Stimulated activated naive CD8-positive, alpha-beta T cell treated with anti-CD3 and anti-CD28 coated beads, Interleukin-15, amount 100 ng/mL, for 72 hours (primary cell): ENCODE measurements around the gene C2orf49.
A peak's percentile ranks its signal among the peaks of the same experiment; 100 is the strongest.

Experiments
- ATAC-seq: fragments of 150-1000 bp; cut with Tn5 transposase; 2 replicates; pipeline ENCODE4 v1.10.0; 2021; ENCODE audit warnings: mild to moderate bottlenecking, moderate library complexity
- DNase-seq, 2 donors: peaks; one replicate each; pipeline ENCODE4 v3.0.0; 2021 to 2022
- H3K27ac Mint-ChIP-seq, 2 donors: one replicate each; pipeline ENCODE4 v1.8.0; 2022; ENCODE audit warnings: mild to moderate bottlenecking in 2 of 2, mixed read lengths in 2 of 2, moderate library complexity in 2 of 2
- H3K27me3 Mint-ChIP-seq: one replicate; pipeline ENCODE4 v1.8.0; 2022; ENCODE audit warnings: mixed read lengths
- H3K4me1 Mint-ChIP-seq: one replicate; pipeline ENCODE4 v1.8.0; 2022; ENCODE audit warnings: mild to moderate bottlenecking, mixed read lengths
- H3K4me3 Mint-ChIP-seq, 2 donors: one replicate each; pipeline ENCODE4 v1.8.0; 2022; ENCODE audit warnings: mild to moderate bottlenecking in 2 of 2, mixed read lengths in 2 of 2, moderate library complexity in 1 of 2
- H3K9me3 Mint-ChIP-seq, 2 donors: one replicate each; pipeline ENCODE4 v1.8.0; 2022; ENCODE audit warnings: mixed read lengths in 2 of 2

C2orf49 gene

DNA sequence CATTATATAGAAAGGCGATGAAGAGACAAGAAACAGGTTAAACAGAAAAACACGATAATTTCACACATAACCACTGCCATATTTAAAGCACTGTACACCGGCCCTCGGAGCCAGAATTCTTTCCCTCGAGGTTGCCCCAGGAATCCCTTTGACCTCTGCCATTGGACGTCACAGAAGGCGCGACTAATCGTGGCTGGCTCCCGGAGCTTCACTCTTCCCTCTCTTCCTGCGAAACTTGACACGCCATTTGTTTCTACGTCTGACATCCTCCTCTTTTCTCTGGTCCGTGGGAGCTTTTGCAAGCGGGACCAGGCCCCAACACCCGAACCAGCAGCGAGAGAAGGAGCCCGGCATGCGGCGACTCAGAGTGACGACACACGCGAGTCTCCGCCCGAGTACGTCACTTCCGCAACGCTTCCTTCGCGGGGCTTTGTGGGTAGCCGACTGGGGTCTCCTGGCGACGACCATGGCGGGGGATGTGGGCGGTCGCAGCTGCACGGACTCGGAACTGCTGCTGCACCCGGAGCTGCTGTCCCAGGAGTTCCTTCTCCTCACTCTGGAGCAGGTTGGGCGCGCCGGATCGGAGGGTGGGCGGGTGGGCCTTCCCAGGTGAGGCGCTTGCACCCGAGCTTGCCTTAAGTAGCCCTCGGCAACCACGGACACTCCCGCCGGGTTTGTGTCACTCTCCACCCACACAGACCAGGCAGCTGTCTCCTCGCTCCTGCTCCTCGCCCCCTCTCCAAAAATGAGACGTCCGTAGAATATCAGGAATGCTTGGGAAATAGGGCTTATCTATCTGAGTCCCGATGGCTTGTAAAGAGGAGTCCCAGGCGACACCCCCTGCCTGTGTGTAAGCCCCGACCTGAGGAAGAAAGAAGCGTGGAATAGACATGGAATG lies at the start of gene C2orf49:
C2orf49 (plus strand) TSS at position 419 of the 898 bp plus-strand sequence; CDS start at position 467, 48 bp downstream.
- Mint-ChIP-seq H3K4me3 (peak within 1 kb of the TSS; percentile 98 to 100), H3K27ac (peak within 1 kb of the TSS; percentile 100), H3K4me1 (peaks cover 37% of the 10 kb centered on the region), H3K9me3 (no peaks in the 10 kb centered on the region), H3K27me3 (no peaks in the 10 kb centered on the region)
- peak; percentile 96 for ATAC-seq
- DNase-seq = peak; percentile 88 to 90

DNA sequence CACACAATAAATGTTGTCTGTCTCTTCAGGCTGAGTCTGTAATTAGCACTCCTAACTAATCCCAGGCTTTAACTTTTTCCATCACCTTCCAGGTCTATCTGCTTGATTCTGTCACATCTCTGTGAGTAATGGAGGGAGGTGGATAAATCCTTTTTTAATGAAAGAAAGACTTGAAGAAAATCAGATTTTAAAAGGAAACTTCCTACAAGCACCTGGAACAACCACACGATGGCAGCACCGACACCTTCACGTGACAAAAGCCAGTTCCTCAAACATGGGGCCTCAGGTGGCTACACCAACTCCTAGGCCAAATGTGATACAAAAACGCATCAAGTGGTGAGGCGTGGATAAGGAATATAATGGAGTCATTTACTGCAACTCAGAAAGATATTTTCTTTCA lies 49.6 kb upstream of the C2orf49 start:
- no peaks in the 10 kb centered on the region for H3K27me3 Mint-ChIP-seq
- DNase-seq (peak; percentile 6 to 35), ATAC-seq (no peak)
- H3K9me3 Mint-ChIP-seq = no peaks in the 10 kb centered on the region
- H3K4me1 Mint-ChIP-seq = no peaks in the 10 kb centered on the region
- H3K27ac Mint-ChIP-seq = peak overlapping the region in 1 of 2 donors; percentile 29
- H3K4me3 Mint-ChIP-seq = no peak overlapping the region

DNA sequence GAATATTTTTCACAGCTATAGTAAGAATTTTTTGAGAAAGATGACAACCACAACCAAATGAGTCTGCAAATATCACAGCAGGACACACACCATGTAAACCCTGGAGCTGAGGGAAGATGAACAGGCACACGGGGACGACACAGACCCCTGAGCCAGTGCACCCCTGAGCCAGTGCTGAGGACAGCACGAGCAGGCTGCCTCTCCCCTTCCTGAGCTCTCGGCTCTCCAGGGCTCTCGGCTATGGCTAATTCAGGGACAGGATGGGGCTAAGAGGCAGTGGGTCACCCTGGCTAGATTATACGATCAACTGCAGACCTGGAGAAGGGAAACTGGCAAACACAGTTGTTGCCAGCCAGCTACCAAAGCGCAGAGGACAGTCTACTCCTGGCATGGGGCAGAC lies 49.2 kb upstream of the C2orf49 start:
- H3K27me3 Mint-ChIP-seq = no peaks in the 10 kb centered on the region
- H3K4me1 Mint-ChIP-seq = no peaks in the 10 kb centered on the region
- H3K4me3 Mint-ChIP-seq = no peak overlapping the region
- H3K27ac Mint-ChIP-seq = peak overlapping the region; percentile 15 to 29
- DNase-seq (no peak), ATAC-seq (no peak)
- H3K9me3 Mint-ChIP-seq = no peaks in the 10 kb centered on the region

DNA sequence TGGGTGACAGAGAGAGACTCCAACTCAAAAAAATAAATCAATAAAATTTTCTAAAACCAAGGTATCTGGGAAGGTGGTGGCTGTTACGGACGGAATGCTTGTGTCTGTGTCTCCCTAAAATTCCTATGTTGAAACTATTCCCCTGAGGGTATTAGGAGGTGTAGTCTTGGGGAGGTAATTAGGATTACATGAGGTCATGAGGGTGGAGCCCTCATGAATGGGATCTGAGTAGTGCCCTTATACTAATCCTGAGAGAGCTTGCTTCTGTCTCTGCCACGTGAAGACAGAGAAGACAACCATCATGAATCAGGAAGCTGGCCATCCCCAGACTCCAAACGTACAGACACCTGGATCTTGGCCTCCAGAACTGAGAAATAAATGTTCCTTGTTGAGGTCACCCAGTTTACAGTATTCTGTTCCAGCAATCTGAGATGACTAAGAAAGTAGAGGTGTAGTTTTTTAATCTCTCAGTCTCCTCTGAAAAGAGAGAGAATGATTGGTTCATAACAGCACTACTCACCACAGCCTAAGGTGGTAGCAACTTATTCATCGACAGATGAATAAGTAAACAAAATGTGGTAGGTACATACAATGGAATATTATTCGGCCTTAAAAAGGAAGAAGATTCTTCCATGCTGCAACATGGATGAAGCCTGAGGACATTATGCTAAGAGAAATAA lies 46.2 kb upstream of the C2orf49 start:
- no peak overlapping the region for H3K27ac Mint-ChIP-seq
- no peaks in the 10 kb centered on the region for H3K9me3 Mint-ChIP-seq
- H3K4me1 Mint-ChIP-seq = no peaks in the 10 kb centered on the region
- no peak overlapping the region for H3K4me3 Mint-ChIP-seq
- H3K27me3 Mint-ChIP-seq = no peaks in the 10 kb centered on the region
- ATAC-seq (no peak), DNase-seq (no peak)

DNA sequence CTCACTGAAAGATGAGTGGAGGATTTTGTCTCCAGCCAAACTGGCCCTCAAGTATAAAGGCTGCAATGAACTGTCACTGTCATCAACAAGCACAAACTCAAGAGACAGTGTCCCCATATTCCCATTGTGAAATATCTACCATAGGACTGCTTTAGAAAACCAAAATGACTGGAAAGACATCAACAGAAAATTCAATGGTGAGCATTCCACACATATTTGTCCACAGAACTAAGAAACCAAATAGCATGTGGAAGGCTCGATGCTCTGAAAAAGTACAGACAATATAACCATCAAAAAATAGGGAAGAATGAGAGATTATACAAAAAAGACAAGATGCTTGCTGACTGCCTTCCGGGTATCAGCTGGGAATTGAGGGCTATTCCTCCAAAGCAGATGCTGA lies 45.4 kb upstream of the C2orf49 start:
- no peaks in the 10 kb centered on the region for H3K9me3 Mint-ChIP-seq
- H3K27me3 Mint-ChIP-seq = no peaks in the 10 kb centered on the region
- H3K27ac Mint-ChIP-seq = no peak overlapping the region
- H3K4me3 Mint-ChIP-seq = no peak overlapping the region
- H3K4me1 Mint-ChIP-seq = no peaks in the 10 kb centered on the region
- DNase-seq (no peak), ATAC-seq (no peak)

DNA sequence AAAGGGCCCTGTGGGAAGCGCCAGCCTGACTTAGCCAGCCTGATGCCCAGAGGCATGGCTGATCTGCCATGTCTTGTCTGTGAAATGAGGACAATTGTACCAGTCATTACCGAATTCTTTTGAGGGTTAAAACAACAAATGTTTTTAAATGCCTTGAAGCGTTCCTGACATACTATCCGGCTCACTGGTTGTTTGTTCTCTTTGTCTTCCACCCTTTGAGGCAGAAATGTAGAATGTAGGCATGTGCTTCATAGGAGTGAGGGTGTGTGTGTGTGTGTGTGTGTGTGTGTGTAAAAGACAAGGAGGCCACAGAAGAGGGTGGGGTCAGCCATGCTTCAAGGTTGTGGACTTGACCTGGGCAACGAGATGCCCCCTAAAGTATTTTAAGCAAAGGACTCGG lies 43.3 kb upstream of the C2orf49 start:
- no peak overlapping the region for H3K27ac Mint-ChIP-seq
- ATAC-seq = no peak

DNA sequence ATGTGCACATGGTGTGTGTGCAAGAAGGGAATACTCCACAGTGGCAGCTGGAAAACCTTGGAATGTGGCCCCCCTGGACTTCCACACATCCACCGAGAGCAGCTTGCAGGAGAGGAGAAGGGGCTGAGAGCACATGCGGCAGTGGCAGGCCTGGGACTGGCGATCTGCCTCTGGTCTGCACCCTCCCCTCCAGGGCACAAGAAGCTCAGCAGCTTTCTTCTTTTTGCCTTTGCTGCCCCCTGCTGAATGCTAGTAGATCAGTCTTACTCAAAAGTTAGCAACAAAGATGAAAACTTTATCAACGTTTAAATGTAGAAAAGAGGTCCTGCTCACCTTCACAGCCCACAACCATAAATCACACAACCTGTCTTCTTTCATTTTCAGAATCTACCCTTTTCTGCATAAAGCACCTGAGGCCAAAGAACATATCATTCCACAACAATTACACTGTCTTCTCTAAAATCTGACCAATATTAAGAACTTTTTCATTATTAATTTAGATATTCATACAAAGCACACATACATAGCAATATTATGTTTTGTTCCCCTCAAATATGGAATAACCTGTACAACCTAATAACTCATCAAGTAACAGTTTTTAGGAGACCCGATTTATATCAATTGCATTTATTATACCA lies 42.4 kb upstream of the C2orf49 start:
- H3K27me3 Mint-ChIP-seq = no peaks in the 10 kb centered on the region
- no peak overlapping the region for H3K27ac Mint-ChIP-seq
- H3K4me3 Mint-ChIP-seq = no peak overlapping the region
- DNase-seq (peak; percentile 19 to 22), ATAC-seq (peak; percentile 66)
- H3K9me3 Mint-ChIP-seq = no peaks in the 10 kb centered on the region
- no peaks in the 10 kb centered on the region for H3K4me1 Mint-ChIP-seq

More for the DNA sequence above, 43.3 kb upstream of the C2orf49 start:
- Mint-ChIP-seq H3K4me1 (no peaks in the 10 kb centered on the region), H3K27me3 (no peaks in the 10 kb centered on the region), H3K9me3 (no peaks in the 10 kb centered on the region), H3K4me3 (no peak overlapping the region)
- no peak for DNase-seq

DNA sequence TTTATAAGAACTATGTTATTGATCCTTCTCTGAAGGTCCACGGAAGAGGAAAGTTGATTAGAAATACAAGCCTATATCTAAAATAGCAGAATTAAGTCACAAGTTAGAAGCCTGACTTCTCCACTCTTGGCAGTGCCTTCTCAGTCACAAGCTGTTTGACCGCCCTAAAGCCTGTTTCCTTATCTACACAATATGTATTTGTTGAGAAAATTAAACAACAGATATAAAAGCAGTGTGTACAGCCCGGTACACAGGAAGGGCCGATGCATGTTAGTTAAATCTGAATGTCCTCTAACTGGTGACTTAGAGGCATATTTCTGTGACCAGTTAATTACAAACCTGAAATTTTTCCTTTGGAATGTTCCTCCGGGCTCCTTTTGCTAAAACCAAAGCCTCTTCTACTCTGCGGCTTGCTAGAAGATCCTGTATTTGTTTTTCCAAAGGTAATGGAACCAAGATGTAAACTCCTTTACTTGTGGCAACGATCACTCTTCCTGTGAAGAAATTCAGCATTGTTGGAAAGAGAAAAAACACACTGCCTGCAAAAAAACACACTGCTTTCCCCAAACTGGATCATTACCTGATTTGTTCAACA lies 41.2 kb upstream of the C2orf49 start:
- H3K4me3 Mint-ChIP-seq = no peak overlapping the region
- DNase-seq (no peak), ATAC-seq (no peak)
- no peaks in the 10 kb centered on the region for H3K27me3 Mint-ChIP-seq
- H3K9me3 Mint-ChIP-seq = no peaks in the 10 kb centered on the region
- H3K4me1 Mint-ChIP-seq = no peaks in the 10 kb centered on the region
- H3K27ac Mint-ChIP-seq = no peak overlapping the region

DNA sequence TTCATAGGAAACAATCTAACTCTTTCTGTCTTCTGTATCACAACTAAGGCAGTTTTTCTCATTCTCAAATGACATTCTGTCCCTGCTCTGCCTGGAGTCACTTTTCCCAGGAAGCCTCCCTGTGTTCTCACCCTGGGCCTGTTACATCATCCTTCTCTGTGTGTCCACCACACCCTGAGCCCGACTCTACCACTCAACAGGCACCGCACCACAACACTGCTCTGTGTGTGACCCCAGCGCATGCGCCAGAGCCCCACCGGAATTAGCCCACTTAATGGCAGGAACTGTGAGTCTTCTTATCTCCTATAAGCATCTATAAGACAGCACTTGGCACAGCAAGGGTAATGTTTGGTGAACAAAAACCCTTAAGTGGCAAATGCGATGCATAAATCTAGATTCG lies 40.1 kb upstream of the C2orf49 start:
- Mint-ChIP-seq H3K27ac (peak overlapping the region in 1 of 2 donors; percentile 83), H3K9me3 (no peaks in the 10 kb centered on the region), H3K4me3 (no peak overlapping the region), H3K27me3 (no peaks in the 10 kb centered on the region), H3K4me1 (peaks cover 9% of the 10 kb centered on the region)
- DNase-seq = no peak
- no peak for ATAC-seq

DNA sequence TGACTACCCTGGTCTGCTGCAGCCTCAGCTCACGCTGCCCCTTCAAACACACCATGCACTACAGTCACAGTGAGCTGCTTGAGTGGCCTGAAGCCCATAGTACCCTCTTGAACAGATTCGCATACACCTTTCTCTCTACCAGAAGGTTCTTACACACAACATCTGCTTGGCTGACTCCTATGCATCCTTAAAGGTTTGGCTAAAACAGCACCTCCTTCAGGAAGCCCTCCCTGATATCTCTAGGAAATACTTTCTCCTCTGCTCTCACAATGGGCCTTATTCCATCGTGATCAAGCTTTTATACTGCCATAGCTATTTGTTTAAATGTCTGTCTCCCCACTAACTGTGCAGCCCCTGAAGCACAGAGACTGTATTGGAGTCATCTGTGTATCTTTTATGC lies 39.3 kb upstream of the C2orf49 start:
- H3K4me1 Mint-ChIP-seq = peaks cover 17% of the 10 kb centered on the region
- peak overlapping the region in 1 of 2 donors; percentile 21 for H3K27ac Mint-ChIP-seq
- H3K4me3 Mint-ChIP-seq = no peak overlapping the region
- no peaks in the 10 kb centered on the region for H3K27me3 Mint-ChIP-seq
- ATAC-seq = no peak
- DNase-seq = no peak
- no peaks in the 10 kb centered on the region for H3K9me3 Mint-ChIP-seq

DNA sequence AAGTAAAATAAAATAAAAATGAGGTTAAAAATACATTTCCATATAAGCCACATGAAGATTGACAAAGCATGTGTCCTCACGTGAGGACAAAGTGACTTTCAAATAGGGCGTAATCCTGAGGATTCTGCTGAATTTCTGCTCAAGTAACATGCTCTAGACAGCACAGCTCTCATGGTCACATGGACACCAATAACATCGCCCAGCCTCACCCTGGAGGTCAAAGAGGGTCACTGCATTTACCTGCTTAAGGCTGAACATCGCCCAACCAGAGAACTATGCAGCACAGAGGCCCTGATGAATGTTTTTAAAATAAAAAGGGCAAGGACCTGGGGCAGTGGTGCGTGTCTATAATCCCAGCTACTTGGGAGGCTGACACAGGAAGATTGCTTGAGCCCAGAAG lies 38.0 kb upstream of the C2orf49 start:
- H3K4me1 Mint-ChIP-seq = peaks cover 26% of the 10 kb centered on the region
- H3K9me3 Mint-ChIP-seq = no peaks in the 10 kb centered on the region
- DNase-seq (no peak), ATAC-seq (no peak)
- no peak overlapping the region for H3K27ac Mint-ChIP-seq
- no peak overlapping the region for H3K4me3 Mint-ChIP-seq
- no peaks in the 10 kb centered on the region for H3K27me3 Mint-ChIP-seq

DNA sequence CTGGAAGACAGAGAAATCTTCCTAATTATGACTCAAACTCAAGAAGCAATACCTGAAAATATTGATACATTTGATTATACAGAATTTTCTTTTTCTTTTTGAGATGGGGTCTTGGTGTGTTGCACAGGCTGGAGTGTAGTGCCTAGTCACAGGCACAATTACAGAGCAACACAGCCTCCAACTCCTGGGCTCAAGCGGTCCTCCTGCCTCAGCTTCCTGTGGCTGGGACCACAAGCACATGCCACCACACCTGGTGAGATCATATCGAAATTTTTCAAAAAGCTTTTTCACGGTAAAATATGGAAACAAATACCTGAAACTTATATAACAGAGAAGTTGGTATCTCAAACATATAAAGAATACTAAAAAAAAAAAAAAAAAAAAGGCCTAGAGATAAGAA lies 35.7 kb upstream of the C2orf49 start:
- peak; percentile 90 for ATAC-seq
- H3K4me3 Mint-ChIP-seq = no peak overlapping the region
- peak overlapping the region in 1 of 2 donors; percentile 42 for H3K27ac Mint-ChIP-seq

DNA sequence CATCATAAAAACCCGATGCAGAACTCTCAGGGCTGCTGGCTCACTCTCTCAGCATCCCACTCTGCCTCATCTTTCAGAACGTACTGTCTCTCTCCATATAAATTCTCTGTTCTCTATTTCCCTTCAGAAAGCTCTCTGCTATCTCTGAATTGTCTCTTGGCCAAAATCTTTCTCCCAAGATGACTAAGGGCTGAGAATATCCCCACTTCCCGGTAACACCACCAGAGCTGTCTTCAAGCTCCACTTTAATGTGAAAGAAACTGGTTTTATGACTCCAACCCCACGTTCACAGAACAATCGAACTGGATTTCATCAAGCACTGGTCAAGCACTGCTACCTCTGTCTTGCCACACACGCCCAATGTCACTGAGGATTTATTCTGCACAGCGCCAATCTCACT lies 30.2 kb upstream of the C2orf49 start:
- DNase-seq (no peak), ATAC-seq (no peak)
- Mint-ChIP-seq H3K4me1 (peaks cover 35% of the 10 kb centered on the region), H3K9me3 (no peaks in the 10 kb centered on the region), H3K27me3 (no peaks in the 10 kb centered on the region), H3K4me3 (no peak overlapping the region), H3K27ac (no peak overlapping the region)

More for the DNA sequence above, 35.7 kb upstream of the C2orf49 start:
- Mint-ChIP-seq H3K27me3 (no peaks in the 10 kb centered on the region), H3K4me1 (peaks cover 26% of the 10 kb centered on the region), H3K9me3 (no peaks in the 10 kb centered on the region)
- peak in 1 of 2 donors; percentile 36 for DNase-seq

DNA sequence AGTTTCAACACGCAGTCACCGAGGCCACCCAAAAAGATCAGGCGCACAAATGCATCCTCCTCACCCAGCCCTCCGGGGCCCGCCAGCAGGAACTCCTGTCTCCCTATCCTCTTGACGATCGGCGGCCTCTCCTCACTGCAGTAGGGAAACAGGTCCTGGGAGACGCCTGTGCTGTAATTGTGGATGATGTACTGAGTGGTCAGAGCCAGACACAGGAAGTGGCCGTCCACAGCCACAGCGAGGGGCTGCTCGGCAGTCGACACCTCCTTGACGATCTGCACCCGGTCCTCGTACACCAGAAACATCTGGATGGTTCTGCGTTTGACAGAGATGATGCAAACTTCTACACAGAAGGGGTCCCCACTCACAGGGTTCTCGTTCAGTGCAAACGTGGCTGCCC lies 29.8 kb upstream of the C2orf49 start:
- H3K4me1 Mint-ChIP-seq = peaks cover 32% of the 10 kb centered on the region
- H3K4me3 Mint-ChIP-seq = no peak overlapping the region
- no peak for DNase-seq
- H3K27me3 Mint-ChIP-seq = no peaks in the 10 kb centered on the region
- no peak overlapping the region for H3K27ac Mint-ChIP-seq
- ATAC-seq = no peak
- H3K9me3 Mint-ChIP-seq = no peaks in the 10 kb centered on the region

DNA sequence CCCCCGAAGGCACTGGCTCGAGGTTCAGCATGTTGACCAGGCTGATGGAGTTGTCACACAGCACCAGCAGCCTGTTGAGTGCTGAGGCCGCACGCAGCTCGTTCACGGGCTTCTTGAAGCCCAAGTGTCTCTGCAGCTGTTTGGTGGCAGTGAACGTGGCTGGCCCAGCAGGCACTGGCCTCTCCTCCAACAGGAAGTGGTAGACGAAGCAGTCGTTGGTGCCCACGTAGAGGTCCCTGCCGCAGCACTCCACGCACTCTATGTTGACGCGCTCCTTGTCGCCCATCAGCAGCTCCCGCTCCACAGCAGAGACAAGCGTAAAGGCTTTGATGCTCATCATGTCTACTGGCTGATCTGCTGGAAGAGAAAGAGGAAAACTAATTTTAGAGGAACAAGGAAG lies 29.4 kb upstream of the C2orf49 start:
- no peaks in the 10 kb centered on the region for H3K9me3 Mint-ChIP-seq

More for the DNA sequence above, 29.4 kb upstream of the C2orf49 start:
- no peak overlapping the region for H3K27ac Mint-ChIP-seq
- DNase-seq (no peak), ATAC-seq (no peak)
- no peaks in the 10 kb centered on the region for H3K27me3 Mint-ChIP-seq
- H3K4me1 Mint-ChIP-seq = peaks cover 32% of the 10 kb centered on the region
- no peak overlapping the region for H3K4me3 Mint-ChIP-seq
